Large intestine (tissue), 3 donors: Measurements from ENCODE around the gene PLPP3. TPM values are rescaled to one million over a fixed set of nuclear protein-coding genes. Genes with fewer than 3 reads are reported as not detected.

ENCODE experiments used
- DNase-seq, 2 donors: peaks; one replicate each; pipeline versions ENCODE4 v3.0.0 to v3.0.0-alpha.2; 2013
- H3K27ac ChIP-seq: one replicate; pipeline ENCODE4 v1.5.1; 2013; ENCODE audit warnings: low read length
- H3K27me3 ChIP-seq: 2 replicates; pipeline ENCODE4 v1.6.1; 2013; ENCODE audit warnings: low read length; ENCODE audit not compliant: control insufficient read depth, insufficient read depth
- H3K36me3 ChIP-seq: 2 replicates; pipeline ENCODE4 v1.6.1; 2013; ENCODE audit warnings: low read length; ENCODE audit not compliant: control insufficient read depth, insufficient read depth
- H3K4me1 ChIP-seq: one replicate; pipeline ENCODE4 v1.6.1; 2013; ENCODE audit warnings: low read length; ENCODE audit not compliant: control insufficient read depth, insufficient read depth
- H3K4me3 ChIP-seq: one replicate; pipeline ENCODE4 v1.5.1; 2013; ENCODE audit warnings: low read length
- H3K9me3 ChIP-seq: one replicate; pipeline ENCODE4 v1.6.1; 2013; ENCODE audit warnings: mild to moderate bottlenecking, low read depth, low read length, moderate library complexity; ENCODE audit not compliant: control insufficient read depth
- WGBS: methylation state at CpG from one replicate; pipeline ENCODE4 v1.1.5; 2013; ENCODE audit warnings: low lambda C conversion rate; ENCODE audit not compliant: insufficient coverage; 5-methylcytosine and 5-hydroxymethylcytosine counted together
- polyA plus RNA-seq: library from polyadenylated mRNA; unstranded; fragments of 120-200 nt; gene quantifications from one replicate; pipeline ENCODE4 v1.2.1, GENCODE V29; 2013

Gene PLPP3
- polyA plus RNA-seq, 1 donor, result 74.8 TPM

DNA sequence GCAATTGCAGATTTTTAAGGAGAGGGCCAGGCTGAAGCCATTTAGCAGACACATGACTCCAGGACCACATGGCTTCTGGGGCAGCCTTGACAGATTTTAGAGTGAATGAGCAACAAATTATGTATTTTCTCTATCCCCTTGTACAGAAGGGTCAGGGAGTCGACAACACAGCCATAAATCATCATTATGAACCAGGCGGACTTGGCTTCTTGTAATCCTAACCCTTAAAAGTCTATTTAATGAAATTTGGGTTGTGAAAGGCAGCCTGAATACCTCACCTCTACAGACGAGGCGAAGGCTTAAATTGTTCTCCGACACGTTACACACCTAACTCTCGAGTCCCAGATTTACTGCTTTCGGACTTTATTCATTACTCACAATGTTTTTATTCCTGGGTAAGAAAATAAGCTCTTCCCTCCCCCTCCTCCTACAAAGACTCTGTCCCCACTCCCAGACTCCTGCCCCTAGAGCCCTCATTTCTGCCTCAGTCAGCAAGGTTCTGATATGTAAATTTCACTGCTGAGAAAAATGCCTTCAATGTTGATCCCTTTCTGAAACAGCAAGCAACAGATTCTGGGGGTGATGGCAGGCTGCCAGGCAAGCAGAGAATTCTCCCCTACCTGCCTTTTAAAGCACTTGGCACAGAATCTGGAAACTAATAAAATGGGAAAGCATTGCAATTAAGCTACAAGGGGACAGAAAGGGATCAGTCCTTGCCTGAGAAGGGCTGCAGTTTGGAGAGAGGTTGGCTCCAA, 51.6 kb downstream of the PLPP3 start:
- H3K4me3 ChIP-seq, result no peak overlapping the region
- 40% methylated on average over 1 of the region's 8 CpGs for WGBS
- DNase-seq, result peak; percentile 63 to 87
- peaks cover 25% of the 10 kb centered on the region for H3K36me3 ChIP-seq
- H3K27me3 ChIP-seq, result no peaks in the 10 kb centered on the region
- H3K4me1 ChIP-seq, result peaks cover 33% of the 10 kb centered on the region
- no peaks in the 10 kb centered on the region for H3K9me3 ChIP-seq
- peak overlapping the region; percentile 44 for H3K27ac ChIP-seq

GRCh38 chr1:56526571-56527174, 52.7 kb downstream of the PLPP3 start:
- WGBS, result 33% methylated on average over 3 of the region's 5 CpGs
- no peaks in the 10 kb centered on the region for H3K27me3 ChIP-seq
- H3K4me3 ChIP-seq, result no peak overlapping the region
- peak overlapping the region; percentile 44 for H3K27ac ChIP-seq
- peak; percentile 31 to 70 for DNase-seq
- peaks cover 24% of the 10 kb centered on the region for H3K4me1 ChIP-seq
- H3K36me3 ChIP-seq, result peaks cover 30% of the 10 kb centered on the region
- no peaks in the 10 kb centered on the region for H3K9me3 ChIP-seq

DNA sequence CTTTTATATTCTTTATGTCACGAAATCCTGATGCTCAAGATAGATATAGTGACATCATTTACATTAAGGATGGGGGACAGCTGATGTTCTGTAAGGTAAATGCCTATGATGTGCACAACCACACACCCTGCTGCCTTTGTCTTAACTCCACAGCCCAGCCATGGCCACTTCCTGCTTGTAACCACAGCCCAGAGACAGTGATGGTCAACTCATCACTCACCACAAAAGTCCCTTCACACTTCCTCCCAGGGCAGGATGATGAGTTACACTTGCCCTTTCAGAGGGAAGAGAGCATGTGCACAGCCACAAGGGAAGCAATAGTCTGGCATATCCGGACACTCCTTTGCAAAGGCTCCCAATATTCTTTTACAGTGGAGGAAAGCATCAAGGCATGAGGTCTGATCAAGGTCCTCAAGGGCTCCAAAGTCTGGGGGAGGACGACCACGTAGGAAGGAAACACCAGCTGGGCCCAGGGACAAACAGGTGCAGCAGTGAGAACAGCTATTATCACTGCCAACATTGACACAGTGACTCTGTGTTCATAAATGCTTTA, 53.8 kb downstream of the PLPP3 start:
- H3K36me3 ChIP-seq, result peaks cover 34% of the 10 kb centered on the region
- H3K4me3 ChIP-seq, result no peak overlapping the region
- DNase-seq, result peak; percentile 57 to 75
- no peaks in the 10 kb centered on the region for H3K9me3 ChIP-seq
- no CpG with 5 or more reads among the region's 4 CpGs for WGBS
- peaks cover 24% of the 10 kb centered on the region for H3K4me1 ChIP-seq
- peak overlapping the region; percentile 22 for H3K27ac ChIP-seq
- H3K27me3 ChIP-seq, result no peaks in the 10 kb centered on the region

DNA sequence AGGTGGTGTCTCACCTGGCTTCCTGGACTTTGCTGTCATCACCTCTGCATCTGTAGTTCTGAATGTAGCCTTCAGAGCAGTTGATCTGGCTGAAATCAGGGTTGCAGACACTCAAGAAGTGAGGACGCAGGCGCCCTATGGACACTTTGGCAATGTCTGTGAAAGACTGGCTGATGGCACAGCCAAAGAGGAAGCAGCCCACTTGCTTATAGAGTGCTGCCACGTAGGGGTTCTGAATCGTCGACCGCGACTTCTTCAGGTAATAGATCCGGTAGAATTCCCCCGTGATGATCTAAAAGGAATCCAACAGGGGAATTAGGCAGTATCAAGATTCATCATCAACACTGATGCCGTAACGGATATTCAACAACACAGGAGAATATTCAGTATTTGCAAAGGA, 55.1 kb downstream of the PLPP3 start:
- H3K27ac ChIP-seq, result no peak overlapping the region
- WGBS, result no CpG with 5 or more reads among the region's 11 CpGs
- no peaks in the 10 kb centered on the region for H3K27me3 ChIP-seq
- H3K36me3 ChIP-seq, result peaks cover 43% of the 10 kb centered on the region
- H3K4me3 ChIP-seq, result no peak overlapping the region
- DNase-seq, result no peak
- H3K4me1 ChIP-seq, result peaks cover 24% of the 10 kb centered on the region
- H3K9me3 ChIP-seq, result no peaks in the 10 kb centered on the region

DNA sequence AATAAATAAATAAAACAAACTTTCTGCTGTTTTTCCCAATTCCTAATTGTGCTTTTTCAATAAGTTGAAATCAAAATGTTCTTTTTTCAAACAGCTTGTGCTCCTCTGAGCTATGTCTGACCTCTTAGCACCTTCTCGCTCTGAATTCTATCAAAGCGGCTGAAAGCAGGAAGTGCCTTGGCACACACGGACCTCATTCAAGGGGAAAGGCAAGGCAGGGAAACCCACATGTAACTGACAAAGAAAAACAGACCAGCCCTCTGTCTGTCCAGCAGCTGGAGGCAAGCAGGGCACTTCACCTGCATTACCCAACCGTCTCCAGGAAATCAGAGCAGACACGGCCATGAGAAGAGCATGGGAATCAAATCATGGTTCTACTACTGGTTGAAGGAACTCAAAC, 56.7 kb downstream of the PLPP3 start:
- no peaks in the 10 kb centered on the region for H3K27me3 ChIP-seq
- no peak for DNase-seq
- no peak overlapping the region for H3K4me3 ChIP-seq
- no peaks in the 10 kb centered on the region for H3K9me3 ChIP-seq
- WGBS, result no CpG with 5 or more reads among the region's 5 CpGs
- no peak overlapping the region for H3K27ac ChIP-seq
- H3K36me3 ChIP-seq, result peaks cover 55% of the 10 kb centered on the region
- peaks cover 12% of the 10 kb centered on the region for H3K4me1 ChIP-seq

DNA sequence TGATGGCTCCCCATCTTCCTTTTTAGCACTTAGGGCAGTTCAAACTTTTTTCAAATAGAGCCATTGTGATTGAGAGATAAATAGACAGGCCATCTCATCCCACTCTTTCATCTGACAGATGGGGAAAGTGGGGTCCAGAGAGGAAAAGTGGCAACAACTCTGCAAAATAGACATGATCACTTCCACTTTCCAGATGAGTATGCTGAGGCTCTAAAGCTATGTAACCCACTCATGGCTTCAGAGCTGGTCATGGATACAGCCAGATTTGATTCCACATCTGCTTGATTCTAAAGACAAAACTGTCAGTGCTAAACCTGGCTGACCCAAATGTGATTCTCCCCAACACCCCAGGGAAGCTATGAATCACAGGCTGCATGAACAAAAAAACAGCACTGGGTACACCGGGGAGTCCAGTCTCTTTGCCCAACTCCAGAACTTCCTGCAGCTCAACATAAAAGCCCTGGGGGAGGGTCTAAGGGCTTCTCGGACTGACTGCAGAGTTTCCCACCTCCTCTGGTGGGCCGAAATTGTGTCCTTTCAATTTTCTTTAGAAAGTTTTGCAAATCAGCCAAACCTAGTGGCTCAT, 59.3 kb downstream of the PLPP3 start:
- H3K4me1 ChIP-seq, result peaks cover 23% of the 10 kb centered on the region

DNA sequence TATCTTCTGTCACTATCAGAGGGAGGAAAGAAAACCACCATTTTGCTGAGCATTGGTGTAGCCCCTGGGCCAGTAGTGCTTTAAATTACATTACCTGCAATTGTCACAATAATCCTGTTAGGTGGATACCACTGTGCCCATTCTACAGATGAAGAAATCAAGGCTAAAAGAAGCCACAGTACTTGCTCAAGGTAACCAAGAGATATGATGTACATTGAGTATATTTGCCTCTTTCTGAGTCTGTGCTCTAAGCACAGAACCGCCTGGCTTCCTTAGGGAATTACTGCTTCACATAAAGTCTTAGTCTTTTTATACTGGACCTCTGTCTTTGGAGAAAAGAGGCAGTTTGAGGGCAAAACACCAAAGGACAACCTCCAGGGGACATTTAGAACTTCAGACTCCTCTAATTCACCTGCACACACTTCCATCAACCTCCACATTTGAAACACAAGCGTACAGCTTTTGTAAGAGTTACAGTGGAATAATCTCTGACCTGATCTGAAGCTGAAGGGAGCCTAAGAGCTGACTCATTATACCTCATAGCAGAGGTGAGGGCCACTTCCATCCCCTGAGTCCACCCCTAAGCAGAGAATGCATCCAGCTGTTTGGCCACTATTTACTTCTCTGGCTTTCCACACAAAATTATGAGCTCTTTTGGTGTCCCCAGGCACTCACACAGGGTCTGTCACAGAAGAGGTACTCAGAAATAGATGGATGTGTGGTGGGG, 61.8 kb downstream of the PLPP3 start:
- no CpG with 5 or more reads among the region's 2 CpGs for whole genome bisulfite sequencing
- H3K36me3 ChIP-seq, result peaks cover 48% of the 10 kb centered on the region
- no peak overlapping the region for H3K4me3 ChIP-seq
- H3K9me3 ChIP-seq, result no peaks in the 10 kb centered on the region
- DNase-seq, result no peak
- H3K27me3 ChIP-seq, result no peaks in the 10 kb centered on the region
- peaks cover 23% of the 10 kb centered on the region for H3K4me1 ChIP-seq
- peak overlapping the region; percentile 91 for H3K27ac ChIP-seq

More for the DNA sequence above, 59.3 kb downstream of the PLPP3 start:
- Histone ChIP-seq H3K4me3 (no peak overlapping the region), H3K27ac (no peak overlapping the region), H3K9me3 (no peaks in the 10 kb centered on the region), H3K36me3 (peaks cover 59% of the 10 kb centered on the region), H3K27me3 (no peaks in the 10 kb centered on the region)
- no CpG with 5 or more reads among the region's 3 CpGs for WGBS
- DNase-seq, result no peak

DNA sequence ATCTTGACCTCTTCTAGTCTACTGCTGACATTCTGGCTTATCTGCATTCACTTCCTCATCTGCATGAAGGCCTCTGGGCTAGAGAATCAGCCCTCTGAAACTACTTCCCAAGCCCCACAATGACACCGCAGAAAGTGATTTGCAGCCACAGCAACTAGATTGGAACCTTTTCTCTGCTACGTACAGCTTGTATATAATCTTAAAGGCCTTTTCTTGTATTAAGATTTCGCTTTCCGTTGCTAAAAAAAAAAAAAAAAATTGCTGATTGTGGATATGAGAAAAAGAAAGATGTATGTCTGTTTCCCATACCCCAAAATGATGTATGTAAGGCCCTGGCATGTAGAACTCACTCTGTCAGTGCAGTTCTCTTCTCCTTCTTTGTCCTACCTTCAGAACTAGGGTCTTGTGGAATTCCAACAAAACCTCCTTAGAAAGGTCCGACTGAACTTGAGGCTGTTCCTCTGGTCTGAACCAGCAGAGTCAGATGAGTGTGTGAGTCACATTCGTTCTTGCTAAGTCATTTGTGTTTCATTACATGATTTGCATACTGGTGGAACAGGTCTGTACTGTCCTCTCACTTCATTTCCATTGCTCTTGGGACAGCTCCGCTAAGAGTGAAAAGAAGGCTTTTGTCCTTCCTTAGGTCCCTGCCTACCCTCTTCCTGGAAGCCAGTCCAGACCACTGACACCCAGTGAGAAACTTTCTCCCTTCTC, 62.7 kb downstream of the PLPP3 start:
- Histone ChIP-seq H3K9me3 (no peaks in the 10 kb centered on the region), H3K4me1 (peaks cover 23% of the 10 kb centered on the region), H3K27ac (peak overlapping the region; percentile 91), H3K36me3 (peaks cover 48% of the 10 kb centered on the region), H3K4me3 (no peak overlapping the region), H3K27me3 (no peaks in the 10 kb centered on the region)
- peak; percentile 88 to 95 for DNase-seq
- no CpG with 5 or more reads among the region's 7 CpGs for WGBS

DNA sequence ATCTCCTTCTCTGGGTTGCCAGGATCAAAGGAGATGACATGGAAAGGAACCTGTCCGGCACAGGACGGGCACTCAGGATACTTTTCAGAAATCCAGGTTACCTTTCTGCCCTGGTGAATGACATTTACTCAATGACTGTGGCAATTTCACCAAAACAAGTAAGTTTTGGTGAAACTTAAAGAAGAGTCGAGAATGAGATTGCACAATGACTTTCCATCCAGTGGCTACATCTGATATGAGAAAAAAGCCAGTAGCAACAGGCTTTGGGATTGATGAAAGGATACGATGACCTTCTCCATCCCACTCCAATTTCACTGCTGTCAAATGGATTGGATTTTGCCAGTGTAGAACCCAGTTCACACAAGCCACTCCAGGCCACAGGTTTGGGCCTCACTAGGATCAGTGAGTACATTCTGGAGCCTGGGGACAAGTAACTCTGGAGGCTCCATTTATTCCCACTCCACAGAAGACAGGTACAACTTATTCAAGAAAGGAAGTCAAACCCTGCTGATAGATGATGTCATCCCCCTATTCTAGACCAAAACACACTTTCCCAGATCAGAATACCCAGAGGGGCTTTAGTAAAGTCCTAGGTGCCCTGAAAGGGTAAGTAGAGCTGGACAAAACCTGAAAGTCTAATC, 63.3 kb downstream of the PLPP3 start:
- Histone ChIP-seq H3K4me3 (no peak overlapping the region), H3K9me3 (no peaks in the 10 kb centered on the region), H3K36me3 (peaks cover 51% of the 10 kb centered on the region), H3K27me3 (no peaks in the 10 kb centered on the region), H3K4me1 (peaks cover 27% of the 10 kb centered on the region), H3K27ac (peak overlapping the region; percentile 91)
- no CpG with 5 or more reads among the region's 4 CpGs for WGBS
- DNase-seq, result no peak
